Inferior parietal cortex (tissue), 1 donor: Measurements from ENCODE around the gene ASCL5.

Experiments
- DNase-seq: peaks from one replicate; pipeline ENCODE4 v3.0.0-alpha.2; 2016; ENCODE audit errors: extremely low spot score

The ASCL5 gene

DNA sequence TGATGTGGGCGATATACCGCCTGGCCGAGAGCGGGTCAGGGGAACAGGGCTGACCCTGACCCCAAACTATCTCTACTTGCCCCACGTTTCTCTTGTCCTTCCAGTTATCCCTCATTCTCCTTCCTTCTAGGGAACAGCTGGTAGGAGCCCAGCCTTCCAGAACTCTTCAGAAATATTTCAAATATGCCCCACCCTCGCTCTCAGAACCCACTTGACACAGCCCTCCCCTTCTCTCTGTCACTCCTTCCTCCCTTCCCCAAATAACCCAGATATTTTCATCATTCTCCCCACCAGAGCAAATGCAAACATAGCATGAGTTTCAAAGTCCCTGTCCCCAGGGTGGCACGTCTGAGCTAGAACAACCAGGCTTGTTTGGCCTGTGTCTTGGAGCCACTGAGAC is 15.8 kb downstream of the ASCL5 start:
- DNase-seq = no peak

DNA sequence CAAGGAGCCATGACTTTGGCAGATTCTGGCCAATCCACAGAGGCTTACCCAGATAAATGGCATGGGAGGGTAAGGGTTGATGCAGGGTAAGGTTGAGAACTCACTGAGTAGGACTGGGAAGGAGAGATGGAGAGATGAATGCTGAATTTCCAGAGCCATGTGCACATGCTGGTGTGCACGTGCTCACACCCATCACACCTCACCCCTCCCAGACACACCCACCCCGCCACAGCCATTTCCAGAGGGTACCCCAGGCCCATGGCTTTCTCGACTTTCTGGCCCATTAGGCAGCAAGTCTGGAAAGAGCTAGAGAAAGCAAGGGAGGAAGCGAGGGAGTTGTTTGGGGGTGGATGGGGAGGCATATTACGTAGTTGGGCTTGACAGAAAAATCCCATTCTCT is 16.4 kb downstream of the ASCL5 start:
- DNase-seq = no peak

DNA sequence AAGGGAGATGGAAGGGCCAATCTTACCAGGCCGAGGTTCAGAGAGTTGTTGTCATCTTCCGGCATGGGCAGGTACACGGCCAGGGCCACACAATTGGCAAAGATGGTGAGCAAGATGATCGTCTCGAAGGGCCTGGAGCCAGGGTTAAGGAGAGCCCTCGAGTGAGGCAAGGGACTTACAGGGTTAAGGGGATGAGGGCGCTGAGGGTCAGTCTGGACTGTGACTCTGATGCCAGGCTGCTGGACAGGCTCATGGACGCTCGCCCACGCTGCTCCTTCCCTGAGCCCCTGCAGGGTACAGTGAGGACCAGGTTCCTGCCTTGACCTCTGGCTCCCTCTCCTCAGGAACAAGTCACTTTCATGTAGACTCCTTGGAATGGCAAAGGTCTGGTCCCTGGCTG is 16.8 kb downstream of the ASCL5 start:
- no peak for DNase-seq

DNA sequence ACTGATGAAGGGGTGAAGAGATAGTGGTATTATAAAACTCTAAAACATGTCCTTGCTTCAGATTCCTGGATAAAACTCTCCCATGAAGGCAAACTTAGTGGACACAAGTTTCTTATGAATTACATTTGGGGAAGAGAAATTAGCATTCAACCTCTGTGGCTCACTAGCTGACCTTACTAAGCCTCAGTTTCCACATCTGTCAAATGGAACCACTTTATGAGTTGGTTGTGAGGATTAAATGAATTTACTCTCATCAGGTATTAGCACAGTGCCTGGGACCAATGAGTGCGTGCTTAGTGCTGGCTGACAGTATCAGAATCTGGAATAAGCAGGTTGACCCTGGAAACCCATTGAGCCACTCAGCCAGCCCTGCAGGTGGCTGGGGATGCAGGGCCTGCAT is 17.3 kb downstream of the ASCL5 start:
- no peak for DNase-seq

DNA sequence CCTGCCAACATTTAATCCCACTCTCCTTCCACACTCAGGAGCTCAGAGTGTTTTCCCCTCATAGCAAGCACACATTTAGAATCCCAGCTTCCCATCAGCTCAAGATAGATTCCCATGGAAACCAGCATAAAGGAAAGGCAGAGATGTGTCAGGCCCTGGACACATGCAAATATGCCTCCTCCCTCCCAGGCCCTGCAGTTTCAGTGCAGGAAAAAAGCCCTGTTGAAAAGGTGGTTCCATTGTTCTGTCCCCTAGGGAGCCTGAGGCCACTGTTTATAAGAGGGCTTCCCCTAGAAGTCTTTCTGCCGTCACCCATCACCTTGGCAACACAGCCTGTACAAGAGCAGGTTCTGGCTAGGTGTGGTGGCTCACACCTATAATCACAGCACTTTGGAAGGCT is 18.4 kb downstream of the ASCL5 start:
- no peak for DNase-seq

DNA sequence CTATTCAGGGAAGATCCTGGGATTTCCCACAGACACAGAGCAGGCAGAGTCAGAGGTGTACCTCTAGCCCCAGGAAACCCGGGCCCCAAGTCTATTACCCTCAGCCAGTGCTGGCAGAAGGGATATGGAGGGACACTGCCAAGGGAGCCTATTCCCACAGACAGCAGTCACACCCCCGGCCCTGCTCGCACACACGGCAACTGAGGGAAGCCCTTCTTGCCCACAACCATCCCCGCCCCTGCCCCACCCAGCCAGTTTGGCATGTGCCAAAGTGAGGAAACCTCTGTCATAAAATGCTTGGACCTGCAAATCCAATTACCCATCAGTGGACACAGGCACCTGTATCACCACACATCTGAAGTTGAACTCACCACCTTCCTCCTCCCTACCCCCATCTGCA is 21.3 kb downstream of the ASCL5 start:
- DNase-seq = no peak

DNA sequence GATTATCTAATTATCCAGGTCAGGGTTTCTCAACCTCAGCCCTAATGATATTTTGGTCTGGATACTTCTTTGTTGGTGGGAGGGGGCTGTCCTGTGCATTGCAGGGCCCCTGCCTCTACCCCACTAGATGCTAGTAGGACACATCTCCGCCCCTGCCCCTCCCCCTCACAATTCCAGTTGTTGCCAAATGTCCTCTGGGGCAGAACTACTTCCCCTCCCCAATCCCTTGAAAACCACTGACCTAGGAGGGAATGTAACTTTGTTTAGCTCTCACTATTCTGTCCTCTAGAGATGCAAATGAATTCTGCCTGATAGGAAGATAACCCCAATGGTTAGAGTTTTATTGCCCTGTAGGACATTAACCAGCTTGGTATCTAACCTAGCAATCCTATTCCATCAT is 22.8 kb downstream of the ASCL5 start:
- DNase-seq = no peak

DNA sequence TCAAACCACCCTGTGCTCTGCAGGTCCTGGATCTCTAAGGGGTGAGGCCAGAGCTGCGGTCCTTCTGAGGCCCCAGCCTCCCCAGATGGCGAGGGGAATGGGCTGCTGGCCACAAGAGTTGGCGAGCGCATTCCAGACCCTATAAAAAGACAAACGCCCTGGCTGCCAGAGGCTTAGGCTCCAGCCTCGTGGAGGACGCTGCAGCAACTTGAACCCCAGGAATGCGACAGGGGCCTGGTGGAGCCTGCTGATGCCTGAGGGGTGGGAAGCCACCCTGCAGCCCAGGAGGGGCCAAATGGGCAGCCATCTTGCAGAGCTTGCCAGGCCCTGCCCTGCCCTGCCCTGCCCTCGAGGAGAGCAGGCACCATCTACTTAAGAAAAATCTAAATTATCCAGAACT is 23.3 kb downstream of the ASCL5 start:
- DNase-seq = no peak

DNA sequence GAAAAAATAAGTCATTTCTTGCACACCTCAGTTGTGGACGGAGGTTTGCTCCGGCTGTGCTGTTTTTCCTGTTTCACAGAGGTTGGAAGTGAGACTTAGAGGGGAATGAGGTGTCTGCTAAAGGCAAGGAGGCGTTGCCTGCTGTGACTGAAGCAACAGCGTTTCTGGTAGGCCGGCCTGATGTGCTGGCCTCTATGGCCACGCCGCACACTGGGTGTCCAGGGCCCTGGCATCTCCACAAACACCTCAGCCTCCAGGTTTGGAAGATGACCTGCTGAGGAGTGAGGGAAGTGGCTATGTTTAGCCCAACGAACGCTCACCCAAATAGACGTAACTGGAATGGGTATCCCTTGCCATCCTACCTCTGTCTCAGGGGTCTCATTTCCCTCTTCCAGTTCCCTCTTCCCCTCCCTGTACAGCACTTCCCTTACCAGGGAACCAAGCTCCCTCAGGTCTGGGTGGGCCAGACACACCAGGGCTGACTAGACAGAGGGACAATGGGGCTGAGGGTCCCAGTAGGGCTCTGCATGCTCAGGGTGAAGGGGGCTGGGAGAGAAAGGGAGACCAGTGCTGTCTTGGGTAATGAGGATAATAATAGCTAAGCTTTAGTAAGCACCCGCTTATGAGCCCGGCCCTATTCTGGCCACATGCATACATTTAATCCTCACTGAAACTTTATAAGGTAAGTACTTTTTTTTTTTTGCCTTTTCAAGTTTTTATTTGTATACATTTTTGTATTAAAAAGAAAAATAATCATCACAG is 26.6 kb downstream of the ASCL5 start:
- DNase-seq = no peak

DNA sequence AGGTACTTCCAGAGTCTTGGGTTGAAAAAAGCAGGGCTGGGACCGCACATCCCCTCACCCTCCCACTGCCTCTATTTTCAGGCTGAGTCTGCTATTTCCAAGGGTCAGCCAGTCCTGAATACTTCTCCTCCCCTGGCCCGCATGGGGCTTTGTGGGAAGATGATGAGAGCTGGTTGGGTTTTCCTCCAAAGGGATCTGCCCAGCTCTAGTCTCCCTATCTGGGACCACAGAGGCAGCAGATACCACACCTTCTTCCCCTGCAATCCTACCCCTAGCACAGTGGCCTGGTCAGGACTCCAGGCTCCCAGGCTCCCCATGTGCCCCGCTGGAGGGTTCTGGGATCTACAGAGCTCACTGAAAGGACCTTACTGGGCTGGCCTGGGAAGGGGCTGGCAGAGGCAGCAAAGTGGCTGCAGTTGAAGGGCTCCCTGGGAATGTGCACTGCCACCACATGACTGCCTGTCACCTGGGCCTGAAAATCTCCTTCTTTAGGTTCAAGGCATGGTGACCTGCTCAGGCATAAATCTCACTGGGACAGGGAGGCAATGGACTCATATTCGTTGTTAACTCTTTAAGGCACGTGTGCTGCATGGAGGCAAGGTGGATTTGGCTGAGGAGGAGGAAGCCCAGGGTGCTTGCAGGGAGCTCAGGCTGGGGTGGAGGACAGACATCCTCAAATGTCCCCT is 27.8 kb downstream of the ASCL5 start:
- no peak for DNase-seq

DNA sequence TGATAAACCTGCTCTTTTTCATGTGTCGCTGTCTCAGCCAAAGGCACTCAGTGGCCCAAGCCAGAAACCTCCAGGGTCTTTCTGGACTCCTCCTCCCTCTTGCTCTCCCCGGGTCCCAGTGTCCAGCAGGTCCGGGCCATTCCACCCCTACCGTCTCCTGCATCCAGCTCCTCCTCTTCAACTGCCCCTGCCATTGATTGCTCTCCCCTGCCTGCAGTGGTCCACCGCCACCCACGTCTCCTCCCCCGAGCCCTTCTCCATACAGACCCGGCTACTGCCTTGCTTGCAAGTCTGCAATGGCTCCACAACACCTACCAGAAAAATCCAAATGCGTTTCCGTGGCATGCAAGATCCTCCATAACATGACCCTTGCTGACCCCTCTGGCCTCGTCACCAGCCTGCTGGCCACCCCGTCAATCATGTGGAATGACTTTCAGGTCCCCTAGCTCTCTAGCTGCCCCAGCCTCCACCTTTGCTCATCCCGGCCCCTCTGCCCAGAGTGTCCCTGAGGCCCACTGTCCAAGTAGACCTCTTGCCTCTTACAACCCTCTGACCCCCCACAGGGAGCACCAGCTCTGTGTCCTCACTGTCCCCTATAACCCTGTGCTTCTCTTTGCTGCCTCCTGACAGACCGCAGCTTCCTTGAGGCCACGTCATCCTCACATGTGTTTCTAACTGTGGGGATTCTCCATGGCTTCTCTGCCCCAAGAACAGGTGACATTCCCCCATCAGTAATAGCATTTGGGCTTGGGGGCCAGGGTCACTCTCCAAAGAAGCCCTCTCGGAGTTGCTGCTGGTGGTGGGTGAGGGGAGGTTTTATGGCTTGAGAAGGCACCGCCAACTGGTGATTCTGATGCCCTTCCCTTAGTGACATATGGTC is 29.8 kb downstream of the ASCL5 start:
- no peak for DNase-seq

DNA sequence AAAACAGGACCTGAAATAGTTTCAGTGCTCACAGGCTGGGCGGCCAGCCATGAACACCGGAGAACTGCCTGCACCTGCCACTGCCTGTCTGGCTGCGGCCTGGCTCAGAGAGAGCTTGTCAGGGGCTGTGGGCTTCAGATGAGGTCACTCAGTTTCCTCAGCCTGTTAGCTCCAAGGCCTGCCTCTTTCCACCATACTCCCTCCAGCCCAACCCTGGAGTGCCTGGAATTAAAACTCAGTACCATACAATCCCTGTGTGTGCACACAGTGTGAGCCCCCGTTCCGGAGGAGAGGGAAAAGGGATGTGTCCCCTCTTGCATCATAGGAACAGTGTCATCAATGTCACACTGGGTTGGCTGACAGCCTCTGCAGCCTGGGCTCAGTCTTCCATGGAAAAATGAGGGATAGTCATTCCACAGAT is 30.9 kb downstream of the ASCL5 start:
- no peak for DNase-seq

DNA sequence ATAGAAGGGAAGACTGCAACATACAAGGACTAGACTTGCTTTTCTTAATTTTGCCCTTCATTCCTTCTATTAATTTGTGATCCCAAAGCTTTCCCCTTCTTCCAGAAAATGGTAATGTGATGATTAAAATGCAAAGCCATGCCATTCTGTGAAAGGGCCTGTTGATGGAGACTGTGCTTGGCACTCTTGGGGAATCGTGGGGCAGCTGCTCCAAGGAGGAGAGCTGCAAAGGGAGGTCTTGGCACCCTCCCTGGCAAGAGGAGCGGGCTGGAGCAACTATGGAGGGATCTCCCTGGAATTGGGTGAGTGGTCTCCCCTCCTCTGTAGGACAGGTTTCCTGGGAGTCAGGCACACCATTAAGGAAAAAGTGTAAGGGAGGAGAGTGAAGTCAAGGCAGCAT is 31.4 kb downstream of the ASCL5 start:
- DNase-seq = peak; percentile 14

DNA sequence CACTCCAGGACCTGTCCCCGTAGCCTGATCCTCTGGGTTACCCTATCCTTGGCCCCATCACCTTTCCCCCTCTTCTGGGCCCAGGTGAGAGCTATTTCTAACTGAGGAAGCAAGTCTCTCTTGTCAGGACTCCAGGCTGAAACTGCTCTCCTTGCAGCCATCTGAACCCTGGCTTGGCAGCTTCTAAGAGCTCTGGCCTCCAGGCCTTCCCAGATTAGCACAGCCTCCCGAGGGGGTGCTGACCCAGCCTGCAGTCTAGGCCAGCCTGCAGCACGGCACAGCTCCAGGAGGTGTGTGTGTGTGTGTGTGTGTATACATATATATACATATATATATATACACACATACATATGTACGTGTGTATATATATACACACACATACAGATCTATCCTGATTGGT is 32.2 kb downstream of the ASCL5 start:
- DNase-seq = no peak

DNA sequence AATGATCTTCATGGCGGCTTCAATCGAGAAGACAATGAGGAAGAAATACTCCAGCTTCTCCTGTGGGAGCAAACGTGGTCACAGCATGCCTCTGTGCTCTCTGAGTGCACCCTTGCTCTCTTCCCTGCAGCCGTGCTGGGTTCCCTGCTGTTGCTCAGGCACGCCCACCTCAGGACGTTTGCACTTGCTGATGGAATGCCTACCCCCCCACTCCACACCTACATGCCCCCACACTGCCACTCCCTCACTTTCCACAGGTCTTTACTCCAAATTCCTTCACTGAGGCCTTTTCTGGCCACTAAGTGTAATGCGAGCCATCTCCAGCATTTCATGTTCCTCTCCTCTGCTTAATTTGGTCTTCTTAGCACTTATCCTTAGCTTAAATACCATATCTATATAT is 33.0 kb downstream of the ASCL5 start:
- DNase-seq = no peak

DNA sequence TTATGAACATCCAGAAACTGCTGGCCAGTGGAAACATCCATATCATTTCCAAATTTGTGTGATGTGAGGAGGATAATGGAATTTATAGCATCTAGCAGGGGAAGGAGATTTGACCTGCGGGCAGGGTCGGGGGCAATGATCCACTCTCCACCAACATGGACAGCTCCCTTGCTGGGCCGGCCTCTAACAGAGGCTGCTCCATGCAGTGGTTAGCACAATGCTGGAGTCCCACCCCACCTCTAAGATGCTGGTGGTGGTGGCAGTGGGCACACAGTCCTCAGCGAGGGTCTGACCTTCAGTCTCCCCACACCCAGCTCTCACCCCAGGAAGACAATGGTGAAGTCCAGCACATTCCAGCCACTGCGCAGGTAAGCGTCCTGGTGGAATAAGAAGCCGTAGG is 33.4 kb downstream of the ASCL5 start:
- DNase-seq = no peak

DNA sequence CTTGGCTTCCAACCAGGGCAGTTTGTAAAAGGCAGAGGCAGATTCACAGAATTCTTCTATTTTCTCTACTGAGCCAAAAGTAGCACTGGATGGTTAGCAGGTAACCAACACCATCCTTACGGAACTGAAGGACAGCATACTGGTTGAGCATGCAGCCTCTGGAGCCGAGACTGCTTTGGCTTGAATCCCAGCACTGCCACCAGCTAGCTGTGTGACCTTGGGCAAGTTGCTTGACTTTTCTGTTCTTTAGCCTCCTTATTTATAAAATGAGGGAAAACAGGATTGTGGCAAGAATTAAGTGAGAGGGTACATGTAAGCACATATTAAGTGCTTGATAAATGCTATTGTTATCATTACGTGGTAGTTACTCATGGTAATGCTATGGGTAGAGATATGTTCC is 34.2 kb downstream of the ASCL5 start:
- no peak for DNase-seq

DNA sequence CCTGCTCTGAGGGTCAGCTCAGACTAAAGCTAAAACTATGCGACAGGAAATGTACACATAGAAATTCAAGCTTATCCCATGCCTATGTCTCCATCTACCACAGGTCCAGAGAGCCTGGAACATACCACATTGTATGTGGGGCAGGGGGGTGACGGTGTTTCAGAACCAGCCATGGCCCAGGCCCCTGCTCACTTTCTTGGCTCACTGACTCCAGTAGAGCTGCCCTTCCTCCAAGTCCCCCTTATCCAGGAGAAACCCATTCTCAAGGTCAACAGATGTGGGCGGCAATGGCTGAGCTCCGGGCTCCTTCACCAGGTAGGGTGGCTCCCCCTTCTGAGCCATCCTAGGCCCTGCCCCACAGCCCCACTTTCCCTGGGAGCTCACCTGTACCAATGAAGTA is 35.7 kb downstream of the ASCL5 start:
- no peak for DNase-seq

DNA sequence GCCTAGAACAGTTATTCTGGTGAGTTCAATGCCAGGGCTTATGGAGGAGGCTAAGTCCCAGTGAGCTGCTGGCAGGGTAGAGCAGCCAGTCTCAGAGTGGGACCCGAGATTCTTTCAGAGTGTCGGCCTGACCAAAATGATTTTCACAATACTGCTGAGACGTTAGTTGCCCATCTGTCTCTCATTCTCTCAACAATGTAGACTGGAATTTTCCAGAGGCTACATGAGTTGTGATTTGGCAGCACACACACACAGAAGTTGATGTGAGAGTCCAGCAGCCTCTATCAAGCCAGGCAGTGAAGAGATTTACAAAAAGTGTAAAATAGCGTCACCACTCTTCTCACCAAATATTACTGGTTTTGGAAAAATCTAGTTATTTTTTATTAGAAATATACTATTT is 36.4 kb downstream of the ASCL5 start:
- no peak for DNase-seq

DNA sequence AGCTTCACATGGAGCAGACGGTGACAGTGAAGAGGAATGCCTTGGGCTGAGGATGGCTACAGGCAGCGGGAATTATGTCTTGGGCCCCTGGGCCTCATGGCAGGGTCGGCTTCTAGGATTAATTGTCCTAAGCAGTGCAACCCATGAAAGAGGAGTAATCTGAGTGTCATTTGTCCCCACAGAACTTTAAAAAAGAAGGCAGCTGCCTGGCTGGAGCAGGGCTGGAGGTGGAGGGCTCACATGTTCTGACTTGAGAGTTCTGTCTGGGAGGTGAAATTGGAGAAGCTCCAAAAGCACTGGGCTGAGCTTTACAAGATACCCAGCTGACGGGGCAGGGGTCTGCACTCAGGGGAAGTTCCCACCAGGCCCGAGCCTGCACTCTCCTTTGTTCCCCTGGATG is 37.4 kb downstream of the ASCL5 start:
- no peak for DNase-seq

DNA sequence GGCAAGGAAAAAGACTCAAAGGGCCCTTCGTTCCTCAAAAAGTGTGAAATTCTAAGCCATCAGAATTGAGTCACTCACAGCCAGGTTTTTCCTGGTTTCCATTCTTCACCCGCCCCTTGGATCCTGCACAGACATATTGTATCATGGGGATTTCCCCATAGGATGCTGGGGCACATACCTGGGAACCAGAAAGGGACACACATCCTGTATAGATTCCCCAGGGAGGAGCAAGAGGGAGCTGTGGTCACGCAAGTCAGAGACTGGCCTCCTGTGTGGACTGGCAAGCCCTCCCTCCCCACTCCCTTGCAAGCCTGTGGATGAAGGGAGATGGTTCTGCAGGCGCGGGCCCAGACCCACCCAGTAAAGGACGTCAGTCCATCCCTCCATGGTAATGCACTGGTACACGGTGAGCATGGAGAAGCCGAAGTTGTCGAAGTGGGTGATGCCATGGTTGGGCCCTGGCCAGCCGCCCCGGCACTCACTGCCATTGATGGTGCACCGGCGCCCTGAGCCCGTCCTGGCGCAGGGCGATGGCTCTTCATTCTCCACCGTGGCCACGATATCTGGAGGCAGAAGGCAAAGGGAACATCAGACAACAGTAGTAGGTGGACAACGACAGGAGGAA is 38.0 kb downstream of the ASCL5 start:
- DNase-seq = no peak

DNA sequence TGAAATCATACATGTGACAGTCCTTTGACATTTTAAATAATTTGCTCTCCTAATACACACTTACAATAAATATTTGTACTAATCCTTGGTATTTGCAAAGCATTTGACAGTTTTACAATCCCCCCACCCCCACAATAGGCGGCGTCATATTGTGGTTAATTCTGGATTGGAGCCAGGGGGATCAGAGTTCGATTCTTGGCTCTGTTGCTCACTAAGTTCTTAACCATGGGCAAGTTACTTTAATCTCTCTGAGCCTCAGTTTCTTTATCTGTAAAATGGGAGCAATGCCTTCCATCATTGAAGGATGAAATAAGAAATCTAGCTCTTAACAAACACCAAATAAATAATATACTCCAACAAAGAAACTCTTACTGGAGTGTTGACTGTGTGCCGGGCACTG is 38.6 kb downstream of the ASCL5 start:
- no peak for DNase-seq
